HEK293 (cell line): ENCODE results near the gene ZYX.
A peak's percentile ranks its signal among the peaks of the same experiment; 100 is the strongest.

Experiments used
- CTCF ChIA-PET: fragments of 350-600 bp; formaldehyde crosslinking; extraction: SDS; loops from one replicate; lab custom pipeline; 2021; ENCODE audit warnings: antibody characterized with exemption; lab: Yijun Ruan, JAX
- POLR2A ChIA-PET: fragments of 300-600 bp; formaldehyde crosslinking; extraction: SDS; loops from one replicate; lab custom pipeline; 2020; ENCODE audit warnings: antibody characterized with exemption, inconsistent platforms; lab: Yijun Ruan, JAX
- H3K27ac ChIP-seq: fragments of 200-500 bp; sonication (Bioruptor generic); 2 replicates; pipeline ENCODE4 v1.5.1; 2014; ENCODE audit warnings: low read depth, low read length, control low read depth, inconsistent platforms; ENCODE audit errors: extremely low read depth
- H3K36me3 ChIP-seq, 2 experiments: fragments of 200-500 bp in 1 of 2; sonication (Bioruptor generic) in 1 of 2; 1 replicate in 1 of 2; 2 replicates in 1 of 2; pipeline ENCODE4 v1.5.1; 2014 to 2017; ENCODE audit warnings: inconsistent platforms in 2 of 2, low read length in 2 of 2; ENCODE audit not compliant: control insufficient read depth in 2 of 2, insufficient read depth in 1 of 2
- H3K4me1 ChIP-seq: fragments of 200-500 bp; sonication (Bioruptor generic); 2 replicates; pipeline ENCODE4 v1.5.1; 2014; ENCODE audit warnings: mild to moderate bottlenecking, low read length, inconsistent platforms; ENCODE audit not compliant: control insufficient read depth, insufficient read depth
- H3K4me3 ChIP-seq: 2 replicates; pipeline ENCODE4 v1.5.1; 2011; ENCODE audit warnings: low read depth, mild to moderate bottlenecking, control low read depth, low read length, moderate library complexity
- H3K9me3 ChIP-seq: fragments of 200-500 bp; sonication (Bioruptor generic); 2 replicates; pipeline ENCODE4 v1.5.1; 2014; ENCODE audit warnings: low read depth, low read length, inconsistent platforms; ENCODE audit not compliant: control insufficient read depth, insufficient read depth
- BCL11B ChIP-seq: fragments of 450-650 bp; formaldehyde crosslinking; IDR thresholded peaks from 2 replicates; pipeline ENCODE4 v1.5.1; 2016; ENCODE audit warnings: low read depth, missing biosample characterization, missing genetic modification characterization
- EGR2 ChIP-seq: fragments of 450-650 bp; formaldehyde crosslinking; IDR thresholded peaks from 2 replicates; pipeline ENCODE4 v1.5.1; 2016; ENCODE audit warnings: low read depth, missing biosample characterization, missing genetic modification characterization
- HOXA7 ChIP-seq: sonication (generic); formaldehyde crosslinking; IDR thresholded peaks from 2 replicates; pipeline ENCODE4 v1.8.1; 2022; ENCODE audit warnings: missing genetic modification reagents, borderline replicate concordance
- KLF9 ChIP-seq: fragments of 450-650 bp; formaldehyde crosslinking; IDR thresholded peaks from 2 replicates; pipeline ENCODE4 v1.5.1; 2016; ENCODE audit warnings: missing biosample characterization, missing genetic modification characterization, low read depth
- SP3 ChIP-seq: fragments of 450-650 bp; formaldehyde crosslinking; IDR thresholded peaks from 2 replicates; pipeline ENCODE4 v1.5.1; 2016; ENCODE audit warnings: missing biosample characterization, missing genetic modification characterization
- ZFHX2 ChIP-seq: fragments of 450-650 bp; formaldehyde crosslinking; conservative IDR thresholded peaks from 2 replicates; pipeline ENCODE4 v1.5.1; 2016; ENCODE audit warnings: missing biosample characterization, missing genetic modification characterization
- ZNF121 ChIP-seq: fragments of 450-650 bp; formaldehyde crosslinking; IDR thresholded peaks from 2 replicates; pipeline ENCODE4 v1.5.1; 2016; ENCODE audit warnings: missing biosample characterization, missing genetic modification characterization
- ZNF19 ChIP-seq: fragments of 450-650 bp; formaldehyde crosslinking; IDR thresholded peaks from 2 replicates; pipeline ENCODE4; 2016; ENCODE audit warnings: missing biosample characterization, missing genetic modification characterization, low read depth
- ZNF221 ChIP-seq: fragments of 450-650 bp; formaldehyde crosslinking; IDR thresholded peaks from 2 replicates; pipeline ENCODE4 v1.5.1; 2017; ENCODE audit warnings: missing biosample characterization, missing genetic modification characterization, borderline replicate concordance
- ZNF341 ChIP-seq: fragments of 450-650 bp; formaldehyde crosslinking; IDR thresholded peaks from 2 replicates; pipeline ENCODE4; 2016; ENCODE audit warnings: low read depth, missing biosample characterization, missing genetic modification characterization
- ZNF362 ChIP-seq: fragments of 450-650 bp; formaldehyde crosslinking; IDR thresholded peaks from 2 replicates; pipeline ENCODE4 v1.5.1; 2016; ENCODE audit warnings: missing biosample characterization, missing genetic modification characterization
- ZNF433 ChIP-seq: fragments of 450-650 bp; formaldehyde crosslinking; IDR thresholded peaks from 2 replicates; pipeline ENCODE4 v1.5.1; 2016; ENCODE audit warnings: missing biosample characterization, missing genetic modification characterization, low read depth
- ZNF585B ChIP-seq: fragments of 450-650 bp; formaldehyde crosslinking; IDR thresholded peaks from 2 replicates; pipeline ENCODE4 v1.5.1; 2016; ENCODE audit warnings: missing biosample characterization, missing genetic modification characterization
- ZNF626 ChIP-seq: fragments of 450-650 bp; sonication (Bioruptor Pico); formaldehyde crosslinking; IDR thresholded peaks from 2 replicates; pipeline ENCODE4 v1.5.1; 2018; ENCODE audit warnings: missing biosample characterization, missing genetic modification characterization, inconsistent platforms
- ZNF660 ChIP-seq: fragments of 450-650 bp; IDR thresholded peaks from 2 replicates; pipeline ENCODE4 v1.5.1; 2018; ENCODE audit warnings: missing biosample characterization, mild to moderate bottlenecking, missing genetic modification characterization
- ZSCAN4 ChIP-seq: fragments of 450-650 bp; formaldehyde crosslinking; IDR thresholded peaks from 2 replicates; pipeline ENCODE4 v1.5.1; 2017; ENCODE audit warnings: missing biosample characterization, missing genetic modification characterization
- TF ChIP-seq, protein P1 (sequence below): fragments of 450-650 bp; formaldehyde crosslinking; IDR thresholded peaks from 2 replicates; pipeline ENCODE4 v1.5.1; 2016; ENCODE audit warnings: missing biosample characterization, missing genetic modification characterization, borderline replicate concordance

Gene ZYX

DNA sequence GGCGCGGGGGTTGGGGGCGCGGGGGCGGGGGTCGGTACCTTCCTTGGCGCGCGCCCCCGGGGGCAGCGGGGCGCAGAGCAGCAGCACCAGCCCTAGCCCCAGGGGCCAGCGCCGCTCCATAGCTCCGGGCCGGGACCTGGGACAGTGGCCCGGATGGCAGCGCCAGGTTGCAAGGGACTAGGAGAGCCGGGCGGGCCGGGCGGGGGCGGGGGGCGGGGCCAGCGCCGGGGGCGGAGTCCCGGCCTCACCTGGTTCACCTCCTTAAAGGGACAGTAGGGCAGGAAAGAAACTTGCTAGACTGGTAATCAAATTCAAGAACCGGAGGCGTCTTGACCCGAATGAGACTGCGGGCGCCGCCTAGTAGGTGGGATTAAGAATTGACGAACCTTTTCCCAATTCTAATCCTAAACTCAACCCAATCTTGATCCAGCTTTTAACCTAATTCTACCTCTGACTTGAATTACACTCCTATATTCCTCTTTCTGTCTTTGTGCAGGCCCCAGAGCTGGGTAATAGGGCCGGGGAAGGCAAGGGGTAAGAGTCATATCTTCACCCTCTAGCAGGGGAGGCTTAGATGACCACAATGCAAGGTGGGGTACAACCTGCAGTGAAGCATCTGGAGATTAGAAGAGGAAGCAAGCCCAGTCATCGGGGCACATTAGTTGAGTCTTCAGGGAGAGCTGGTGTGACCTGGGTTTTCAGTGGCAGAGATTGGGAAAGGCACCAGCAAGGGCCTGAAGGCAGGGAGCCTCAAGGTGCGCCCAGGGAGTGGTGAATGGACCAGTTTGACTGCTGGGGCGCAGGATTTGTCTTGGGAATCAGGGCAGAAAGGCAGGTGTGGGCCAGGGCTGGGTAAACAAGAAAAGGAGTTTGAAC is 27.8 kb downstream of the ZYX start, which contains the start of gene EPHA1:
EPHA1 (minus strand) TSS at position 171 of the 876 bp plus-strand sequence; CDS start at position 120, 51 bp downstream.
- no peak within 1 kb of the TSS for H3K27ac ChIP-seq
- H3K9me3 ChIP-seq, result no peaks in the 10 kb centered on the region
- peak within 1 kb of the TSS; percentile 30 for H3K4me3 ChIP-seq
- POLR2A ChIA-PET, result interaction anchor here (1.5 to 2.7 kb wide), 2 partner anchors 11 to 28 kb away, joined by 4 to 10 read pairs; partner anchors contain the start of gene ZYX
- CTCF ChIA-PET, result interaction anchor here (0.6 to 3.6 kb wide), 3 partner anchors 8 to 103 kb away, joined by 3 to 20 read pairs (median 3); no protein-coding TSS in a partner anchor
- no peaks in the 10 kb centered on the region for H3K36me3 ChIP-seq
- peaks cover 2% of the 10 kb centered on the region; the same call in 1 of the 2 replicates for H3K4me1 ChIP-seq
- TF ChIP-seq ZSCAN4 (no peak), ZNF121 (tag by site-specific recombination) (no peak), ZNF585B (tag by site-specific recombination) (no peak), SP3 (tag by site-specific recombination) (no peak), ZNF221 (tag by site-specific recombination) (no peak), ZNF362 (tag by site-specific recombination) (no peak), BCL11B (no peak), ZNF433 (tag by site-specific recombination) (no peak), HOXA7 (CRISPR knock-in tag) (no peak), ZNF19 (no peak), ZNF626 (no peak), KLF9 (tag by site-specific recombination) (no peak)
- TF ChIP-seq, protein P1, sequence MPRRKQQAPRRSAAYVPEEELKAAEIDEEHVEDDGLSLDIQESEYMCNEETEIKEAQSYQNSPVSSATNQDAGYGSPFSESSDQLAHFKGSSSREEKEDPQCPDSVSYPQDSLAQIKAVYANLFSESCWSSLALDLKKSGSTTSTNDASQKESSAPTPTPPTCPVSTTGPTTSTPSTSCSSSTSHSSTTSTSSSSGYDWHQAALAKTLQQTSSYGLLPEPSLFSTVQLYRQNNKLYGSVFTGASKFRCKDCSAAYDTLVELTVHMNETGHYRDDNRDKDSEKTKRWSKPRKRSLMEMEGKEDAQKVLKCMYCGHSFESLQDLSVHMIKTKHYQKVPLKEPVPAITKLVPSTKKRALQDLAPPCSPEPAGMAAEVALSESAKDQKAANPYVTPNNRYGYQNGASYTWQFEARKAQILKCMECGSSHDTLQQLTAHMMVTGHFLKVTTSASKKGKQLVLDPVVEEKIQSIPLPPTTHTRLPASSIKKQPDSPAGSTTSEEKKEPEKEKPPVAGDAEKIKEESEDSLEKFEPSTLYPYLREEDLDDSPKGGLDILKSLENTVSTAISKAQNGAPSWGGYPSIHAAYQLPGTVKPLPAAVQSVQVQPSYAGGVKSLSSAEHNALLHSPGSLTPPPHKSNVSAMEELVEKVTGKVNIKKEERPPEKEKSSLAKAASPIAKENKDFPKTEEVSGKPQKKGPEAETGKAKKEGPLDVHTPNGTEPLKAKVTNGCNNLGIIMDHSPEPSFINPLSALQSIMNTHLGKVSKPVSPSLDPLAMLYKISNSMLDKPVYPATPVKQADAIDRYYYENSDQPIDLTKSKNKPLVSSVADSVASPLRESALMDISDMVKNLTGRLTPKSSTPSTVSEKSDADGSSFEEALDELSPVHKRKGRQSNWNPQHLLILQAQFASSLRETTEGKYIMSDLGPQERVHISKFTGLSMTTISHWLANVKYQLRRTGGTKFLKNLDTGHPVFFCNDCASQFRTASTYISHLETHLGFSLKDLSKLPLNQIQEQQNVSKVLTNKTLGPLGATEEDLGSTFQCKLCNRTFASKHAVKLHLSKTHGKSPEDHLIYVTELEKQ, result no peak
- TF ChIP-seq, all 188 proteins: peak for 0

- POLR2A ChIA-PET, result no interaction called here
- TF ChIP-seq ZFHX2 (tag by site-specific recombination) (peak; percentile 37; the same call in 1 of the 2 replicates), ZNF341 (tag by site-specific recombination) (peak; percentile 52; the same call in 1 of the 2 replicates), EGR2 (tag by site-specific recombination) (peak; percentile 39; the same call in 1 of the 2 replicates), ZNF660 (tag by site-specific recombination) (no peak)
- CTCF ChIA-PET, result interaction anchor here (0.6 to 1.5 kb wide), 3 partner anchors 54 to 1072 kb away, joined by 3 to 5 read pairs (median 4); no protein-coding TSS in a partner anchor
- Histone ChIP-seq H3K36me3 (no peaks in the 10 kb centered on the region), H3K4me1 (peaks cover 2% of the 10 kb centered on the region; the same call in 1 of the 2 replicates), H3K9me3 (no peaks in the 10 kb centered on the region), H3K4me3 (no peak overlapping the region), H3K27ac (no peak overlapping the region)
Observed at GRCh38 chr7:143410521-143411004, 29.4 kb downstream of the ZYX start.
